ENCODE data around the gene DNAL1.
A peak's percentile ranks its signal among the peaks of the same experiment; 100 is the strongest.
"Not testable (repeated sequence)": the region's sequence is repeated elsewhere in the genome, so short reads cannot be mapped to it uniquely, and the experiment has no call there.

The DNAL1 gene

DNA sequence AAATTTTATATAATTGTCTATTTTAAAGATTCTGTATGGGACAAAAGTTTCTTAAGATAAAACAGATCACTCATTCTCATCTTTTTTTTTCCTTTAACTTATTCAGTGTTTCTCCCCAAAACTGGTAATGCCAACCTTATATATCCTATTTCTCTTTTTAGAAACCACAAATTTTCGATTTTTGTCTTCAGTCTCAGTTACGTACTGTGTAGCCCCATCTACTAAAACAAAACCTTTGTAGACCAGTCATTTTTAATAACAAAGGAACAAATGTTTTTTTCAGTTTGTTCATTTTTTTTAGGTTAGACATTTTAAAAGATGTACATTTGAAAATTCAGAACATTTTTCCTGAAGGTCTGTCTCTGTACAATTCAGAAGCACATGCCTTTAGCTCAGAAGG lies 51.2 kb downstream of the DNAL1 start:
- H3K4me3 ChIP-seq (ENCODE audit: low read depth, low read length), result no peak overlapping the region
- no peak for DNase-seq (ENCODE audit: low read depth)
- no peak for TF ChIP-seq CTCF (IDR thresholded peaks at IDR 0.05; ENCODE audit: control insufficient read depth, extremely low read depth, insufficient read depth)

- no peak overlapping the region for H3K4me3 ChIP-seq (ENCODE audit: low read depth, low read length)
- no peak for DNase-seq (ENCODE audit: low read depth)
- TF ChIP-seq CTCF (IDR thresholded peaks at IDR 0.05; ENCODE audit: control insufficient read depth, extremely low read depth, insufficient read depth), result no peak
Observed at GRCh38 chr14:73696466-73697400, 51.9 kb downstream of the DNAL1 start.

DNA sequence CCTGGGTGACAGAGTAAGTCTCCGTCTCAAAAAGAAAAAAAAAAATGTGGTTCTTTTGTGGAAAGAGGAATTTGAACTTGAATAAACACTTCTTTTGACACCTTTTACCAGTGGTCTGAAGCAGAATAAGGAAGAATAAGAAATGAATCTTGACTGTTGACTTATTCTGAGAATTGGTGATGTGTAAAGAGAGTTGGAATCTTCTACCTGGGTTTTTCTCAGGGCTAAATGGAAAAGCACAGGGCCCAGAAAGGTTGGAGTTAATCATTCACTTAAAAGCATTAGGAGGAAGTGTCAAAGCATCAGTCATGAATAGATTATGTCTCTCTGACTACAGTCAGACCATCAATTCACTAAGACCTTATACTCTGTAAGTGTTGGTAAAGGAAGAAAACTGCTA lies 55.5 kb downstream of the DNAL1 start:
- DNase-seq (ENCODE audit: low read depth), result no peak
- H3K4me3 ChIP-seq (ENCODE audit: low read depth, low read length), result no peak overlapping the region
- no peak for TF ChIP-seq CTCF (IDR thresholded peaks at IDR 0.05; ENCODE audit: control insufficient read depth, extremely low read depth, insufficient read depth)

- H3K4me3 ChIP-seq (ENCODE audit: low read depth, low read length); DNase-seq (ENCODE audit: low read depth): not testable (repeated sequence)
Observed at GRCh38 chr14:73708076-73708475, 63.3 kb downstream of the DNAL1 start.

DNA sequence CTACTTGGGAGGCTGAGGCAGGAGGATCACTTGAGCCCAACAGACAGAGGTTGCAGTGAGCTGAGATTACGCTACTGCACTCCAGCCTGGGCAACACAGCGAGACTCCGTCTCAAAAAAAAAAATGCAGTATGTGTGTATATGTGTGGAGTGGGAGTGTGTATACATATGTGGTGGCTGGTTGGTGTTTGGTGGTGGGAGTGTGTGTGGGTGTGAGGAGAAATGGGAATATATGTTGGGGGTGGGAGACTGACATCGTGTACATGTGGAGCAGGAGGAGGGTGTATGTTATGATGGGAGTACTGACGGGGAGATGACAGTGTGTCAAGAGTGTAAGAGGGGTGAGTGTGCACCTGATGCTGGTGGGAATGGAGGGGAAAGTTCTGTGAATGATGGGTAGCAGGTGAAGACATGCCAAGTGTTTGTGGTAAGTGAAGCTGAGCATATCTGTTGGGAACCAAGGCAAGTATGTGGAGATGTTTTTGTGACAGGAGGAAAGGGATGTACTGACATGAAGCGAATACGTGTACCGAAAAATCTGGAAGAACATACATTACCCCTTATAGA lies 65.2 kb downstream of the DNAL1 start:
- H3K4me3 ChIP-seq (ENCODE audit: low read depth, low read length), result no peak overlapping the region
- no peak for TF ChIP-seq CTCF (IDR thresholded peaks at IDR 0.05; ENCODE audit: control insufficient read depth, extremely low read depth, insufficient read depth)
- no peak for DNase-seq (ENCODE audit: low read depth)

- DNase-seq (ENCODE audit: low read depth), result no peak
- H3K4me3 ChIP-seq (ENCODE audit: low read depth, low read length), result no peak overlapping the region
- no peak for TF ChIP-seq CTCF (IDR thresholded peaks at IDR 0.05; ENCODE audit: control insufficient read depth, extremely low read depth, insufficient read depth)
Observed at GRCh38 chr14:73710737-73711136, 66.0 kb downstream of the DNAL1 start.

DNA sequence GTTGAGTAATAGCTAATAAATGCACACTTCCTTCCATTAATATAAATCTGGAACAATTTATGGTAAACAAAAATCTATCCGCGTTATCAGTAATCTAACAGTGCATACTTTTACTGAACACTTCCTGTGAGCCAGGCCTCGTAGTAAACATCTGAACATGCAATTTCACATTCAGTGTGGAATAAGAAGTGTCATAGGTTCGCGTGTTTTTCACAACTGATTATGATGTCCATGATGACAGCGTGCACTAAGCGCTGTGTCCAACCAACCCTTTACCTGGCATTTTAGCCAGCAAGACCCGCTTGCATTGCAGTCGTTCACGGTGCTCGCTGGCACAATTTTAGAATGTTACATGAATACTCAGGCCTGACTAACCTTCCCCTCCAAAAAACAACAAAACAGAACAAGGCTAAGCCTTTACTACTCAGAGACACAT lies 67.3 kb downstream of the DNAL1 start:
- peak overlapping the region; percentile 27 for H3K4me3 ChIP-seq (ENCODE audit: low read depth, low read length)
- DNase-seq (ENCODE audit: low read depth), result peak; percentile 76
- no peak for TF ChIP-seq CTCF (IDR thresholded peaks at IDR 0.05; ENCODE audit: control insufficient read depth, extremely low read depth, insufficient read depth)

Measured in LNCaP clone FGC (cell line).